GM19193 (cell line): ENCODE data around the gene EPHA4.

Experiments
- POLR2A ChIP-seq: IDR thresholded peaks from 4 replicates; pipeline ENCODE4 v1.6.1; 2011; ENCODE audit not compliant: insufficient read depth, insufficient read length; ENCODE audit errors: extremely low read depth

EPHA4 gene

GRCh38 chr2:221502270-221503010 lies 69.7 kb downstream of the EPHA4 start:
- no peak for TF ChIP-seq POLR2A

DNA sequence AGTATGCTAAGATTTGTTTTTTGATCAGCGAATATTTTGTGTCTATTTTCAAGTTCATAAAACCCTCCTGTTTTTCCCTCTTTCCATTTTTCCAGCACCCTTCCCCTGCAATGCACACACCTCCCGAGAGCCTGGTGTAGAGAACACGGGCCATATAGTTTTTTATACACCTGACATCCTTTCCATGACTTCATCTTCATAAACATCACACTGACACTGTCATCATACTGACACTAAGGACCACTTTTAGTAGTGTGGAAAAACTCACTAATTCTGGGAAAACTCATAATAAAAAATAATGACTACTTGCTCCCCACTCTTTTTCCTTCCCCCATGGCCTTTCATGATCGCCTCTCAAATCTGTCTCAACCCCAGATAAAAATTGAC lies 70.2 kb downstream of the EPHA4 start:
- no peak for TF ChIP-seq POLR2A

DNA sequence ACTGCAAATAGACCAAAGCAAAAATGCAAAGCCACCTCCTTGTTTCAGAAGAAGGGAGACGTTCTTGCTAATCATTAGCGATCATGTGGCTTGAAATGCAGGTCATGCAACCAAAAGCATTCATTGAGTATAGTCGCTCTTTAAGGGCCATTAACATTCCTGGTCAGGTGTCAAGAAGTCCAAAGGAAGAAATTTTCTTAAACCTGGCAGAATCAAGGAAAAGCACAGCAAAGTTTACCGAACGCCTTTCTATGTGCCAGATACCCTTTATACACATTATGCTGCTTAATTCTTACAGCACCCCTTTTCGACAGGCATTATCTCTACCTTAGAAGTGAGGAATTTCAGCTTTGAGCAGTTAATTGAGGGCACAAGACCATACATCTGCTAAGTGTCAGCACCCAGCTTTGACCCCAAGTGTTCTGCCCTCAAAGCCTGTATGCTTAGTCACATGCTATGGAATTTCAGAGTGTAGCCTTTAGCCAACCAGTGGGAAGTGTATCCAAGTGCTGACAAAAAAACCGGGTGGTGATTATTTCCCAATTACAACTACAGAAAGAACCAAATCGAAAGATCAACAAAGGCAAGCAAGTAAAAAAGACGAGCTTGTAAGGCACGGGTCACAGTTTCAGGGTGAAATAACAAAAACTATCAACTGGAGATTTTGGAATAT lies 70.8 kb downstream of the EPHA4 start:
- TF ChIP-seq POLR2A = no peak

- no peak for TF ChIP-seq POLR2A
These were observed 71.4 kb downstream of the EPHA4 start for GRCh38 chr2:221500501-221501209.

GRCh38 chr2:221495731-221496130 lies 76.4 kb downstream of the EPHA4 start:
- TF ChIP-seq POLR2A = no peak

DNA sequence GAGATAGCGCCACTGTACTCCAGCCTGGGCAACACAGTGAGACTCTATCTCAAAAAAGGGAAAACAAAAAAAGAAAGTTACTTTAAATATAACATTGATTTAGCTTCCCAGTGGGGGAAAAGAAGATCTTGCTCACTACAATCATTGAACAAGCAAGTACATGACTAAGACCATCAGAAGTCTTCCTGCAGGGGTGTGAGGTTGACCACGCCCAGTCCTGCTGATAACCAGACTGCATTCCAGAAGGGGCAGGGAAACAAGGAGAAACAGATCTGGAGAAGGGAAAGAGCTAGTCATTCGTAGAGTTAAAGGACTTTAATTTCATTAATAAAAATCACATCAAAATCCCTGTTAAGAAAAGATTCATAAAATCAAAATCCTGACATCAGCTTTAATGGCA lies 77.5 kb downstream of the EPHA4 start:
- TF ChIP-seq POLR2A = no peak

DNA sequence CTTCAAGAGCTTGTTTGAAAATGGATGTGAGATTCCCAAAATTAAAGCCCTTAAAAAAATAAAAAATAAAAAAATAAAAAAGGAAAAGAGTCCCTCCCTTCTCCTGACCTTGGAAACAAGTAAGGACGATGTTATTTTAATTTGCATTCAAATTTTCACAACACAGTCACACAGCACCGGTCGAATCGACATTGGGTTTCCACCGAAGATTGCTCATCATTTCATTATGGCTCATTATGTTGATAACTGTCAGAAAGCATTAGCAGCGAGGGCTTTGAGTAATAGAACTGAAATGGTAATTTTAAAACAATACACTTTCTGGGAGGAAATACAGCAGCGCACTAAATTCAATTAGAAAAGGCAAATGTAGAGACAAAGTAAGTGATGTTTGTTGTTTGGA lies 78.7 kb downstream of the EPHA4 start:
- no peak for TF ChIP-seq POLR2A

GRCh38 chr2:221492636-221493035 lies 79.5 kb downstream of the EPHA4 start:
- TF ChIP-seq POLR2A = no peak

- no peak for TF ChIP-seq POLR2A
These were observed 81.5 kb downstream of the EPHA4 start for GRCh38 chr2:221490506-221491060.

GRCh38 chr2:221488136-221488807 lies 83.8 kb downstream of the EPHA4 start:
- no peak for TF ChIP-seq POLR2A

DNA sequence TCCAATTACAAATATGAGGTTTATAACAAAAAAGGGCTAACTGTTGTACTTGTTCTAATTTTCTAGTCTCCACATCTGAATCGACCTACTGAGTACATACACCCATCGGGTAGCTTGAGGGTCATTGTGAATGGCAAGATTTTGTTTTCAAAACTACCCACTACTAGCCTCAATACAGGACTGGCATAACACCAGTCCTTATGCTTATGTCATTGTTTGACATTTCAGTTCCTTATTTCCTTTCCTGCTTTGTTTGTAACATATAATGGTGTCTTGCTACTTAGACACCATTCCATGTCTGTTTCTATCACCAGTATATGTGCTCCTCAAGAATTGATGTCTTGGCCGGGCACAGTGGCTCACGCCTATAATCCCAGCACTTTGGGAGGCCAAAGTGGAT lies 86.0 kb downstream of the EPHA4 start:
- TF ChIP-seq POLR2A = no peak

GRCh38 chr2:221485503-221485870 lies 86.6 kb downstream of the EPHA4 start:
- no peak for TF ChIP-seq POLR2A

- no peak for TF ChIP-seq POLR2A
These were observed 87.2 kb downstream of the EPHA4 start for GRCh38 chr2:221484761-221485502.
